ENCODE measurements around the gene PRDM16.

- TF ChIP-seq POLR2A (IDR thresholded peaks at IDR 0.05) (no peak), CTCF (IDR thresholded peaks at IDR 0.05) (no peak)
Observed at GRCh38 chr1:3192825-3193224, 123.8 kb downstream of the PRDM16 start.

All from testis (tissue), 2 donors.